Neural cell (in vitro differentiated cells): ENCODE results near the gene TSPAN9. TPM values are rescaled to one million over a fixed set of nuclear protein-coding genes. Genes with fewer than 3 reads are reported as not detected.

ENCODE experiments used
- H2AFZ ChIP-seq: fragments of 200-600, 300-800 bp; sonication (generic), shearing (Covaris generic); 2 replicates; pipeline ENCODE4 v1.6.0; 2014; ENCODE audit warnings: low read depth, mild to moderate bottlenecking, antibody characterized with exemption, low read length, moderate library complexity
- H3F3A ChIP-seq: fragments of 200-600 bp; shearing (Covaris generic); 2 replicates; pipeline ENCODE4 v1.6.1; 2016; ENCODE audit warnings: mild to moderate bottlenecking, moderate library complexity, mixed read lengths, antibody characterized with exemption, low read length; ENCODE audit not compliant: insufficient read depth, poor library complexity, severe bottlenecking
- H3K27ac ChIP-seq: fragments of 200-600, 300-800 bp; sonication (generic), shearing (Covaris generic); 2 replicates; pipeline ENCODE4 v1.5.1; 2014; ENCODE audit warnings: mild to moderate bottlenecking, low read length, moderate library complexity
- H3K27me3 ChIP-seq: fragments of 300-800, 200-600 bp; sonication (generic), shearing (Covaris generic); 2 replicates; pipeline ENCODE4 v1.6.0; 2014; ENCODE audit warnings: mild to moderate bottlenecking, low read depth, low read length, moderate library complexity; ENCODE audit not compliant: insufficient read depth
- H3K36me3 ChIP-seq: fragments of 300-800, 200-600 bp; sonication (generic), shearing (Covaris generic); 2 replicates; pipeline ENCODE4 v1.5.1; 2014; ENCODE audit warnings: mild to moderate bottlenecking, antibody characterized with exemption, low read length, moderate library complexity; ENCODE audit not compliant: insufficient read depth
- H3K4me2 ChIP-seq: fragments of 300-800, 200-600 bp; sonication (generic), shearing (Covaris generic); 2 replicates; pipeline ENCODE4 v1.6.0; 2014; ENCODE audit warnings: mild to moderate bottlenecking, low read length
- H3K4me3 ChIP-seq: fragments of 300-800, 200-600 bp; sonication (generic), shearing (Covaris generic); 2 replicates; pipeline ENCODE4 v1.5.1; 2014; ENCODE audit warnings: mild to moderate bottlenecking, low read length, moderate library complexity
- H3K79me2 ChIP-seq: fragments of 200-600 bp; shearing (Covaris generic); replicated peaks from 2 replicates; pipeline ENCODE4 v1.6.0; 2014; ENCODE audit warnings: mild to moderate bottlenecking, low read length, moderate library complexity; ENCODE audit not compliant: insufficient read depth
- H3K9ac ChIP-seq: fragments of 300-800, 200-600 bp; sonication (generic), shearing (Covaris generic); 2 replicates; pipeline ENCODE4 v1.6.1; 2016; ENCODE audit warnings: mild to moderate bottlenecking, low read length, mixed read lengths
- H3K9me2 ChIP-seq: fragments of 200-600 bp; shearing (Covaris generic); 2 replicates; pipeline ENCODE4 v1.6.1; 2016; ENCODE audit warnings: mild to moderate bottlenecking, low read length, mixed read lengths; ENCODE audit not compliant: insufficient read depth
- H3K9me3 ChIP-seq: fragments of 200-600, 300-800 bp; sonication (generic), shearing (Covaris generic); 2 replicates; pipeline ENCODE4 v1.6.1; 2016; ENCODE audit warnings: mild to moderate bottlenecking, mixed run types, low read length, moderate library complexity, mixed read lengths
- H4K20me1 ChIP-seq: fragments of 200-600 bp; shearing (Covaris generic); 2 replicates; pipeline ENCODE4 v1.6.1; 2016; ENCODE audit warnings: mild to moderate bottlenecking, mixed run types; ENCODE audit not compliant: insufficient read depth
- EP300 ChIP-seq: fragments of 450-650 bp; conservative IDR thresholded peaks from 2 replicates; pipeline ENCODE4 v1.6.1; 2014; ENCODE audit warnings: antibody characterized with exemption, mild to moderate bottlenecking, moderate library complexity; ENCODE audit not compliant: poor library complexity, severe bottlenecking
- EZH2 ChIP-seq: fragments of 200-600, 300-800 bp; shearing (Covaris generic), sonication (generic); IDR thresholded peaks from 2 replicates; pipeline ENCODE4 v1.6.1; 2014; ENCODE audit warnings: antibody characterized with exemption, low read length, borderline replicate concordance, mild to moderate bottlenecking; ENCODE audit not compliant: insufficient read depth, poor library complexity, severe bottlenecking
- MXI1 ChIP-seq: fragments of 450-650 bp; conservative IDR thresholded peaks from 2 replicates; pipeline ENCODE4 v1.6.1; 2014; ENCODE audit warnings: antibody characterized with exemption, mild to moderate bottlenecking; ENCODE audit not compliant: poor library complexity, severe bottlenecking
- POLR2AphosphoS5 ChIP-seq: IDR thresholded peaks from 2 replicates; pipeline ENCODE4 v1.6.1; 2012
- RAD21 ChIP-seq: fragments of 450-650 bp; conservative IDR thresholded peaks from 2 replicates; pipeline ENCODE4 v1.6.1; 2014; ENCODE audit warnings: antibody characterized with exemption, mild to moderate bottlenecking, moderate library complexity
- REST ChIP-seq: IDR thresholded peaks from 2 replicates; pipeline ENCODE4 v1.6.1; 2012; ENCODE audit warnings: borderline replicate concordance
- SMC3 ChIP-seq: fragments of 450-650 bp; conservative IDR thresholded peaks from 2 replicates; pipeline ENCODE4 v1.6.1; 2014; ENCODE audit warnings: antibody characterized with exemption, mild to moderate bottlenecking, moderate library complexity; ENCODE audit not compliant: poor library complexity
- TAF1 ChIP-seq: IDR thresholded peaks from 2 replicates; pipeline ENCODE4 v1.6.1; 2012; ENCODE audit warnings: low read depth
- polyA plus RNA-seq: library from polyadenylated mRNA; depleted of rRNA; stranded (reverse); fragments of >200 nt; gene quantifications from 2 replicates; pipeline ENCODE4 v1.2.3, GENCODE V29; 2014
- TF ChIP-seq, protein P1 (sequence below): fragments of 450-650 bp; IDR thresholded peaks from 2 replicates; pipeline ENCODE4 v1.5.1; 2014; ENCODE audit warnings: antibody characterized with exemption, mild to moderate bottlenecking, moderate library complexity; ENCODE audit not compliant: poor library complexity, severe bottlenecking

Gene TSPAN9
- polyA plus RNA-seq, 1 donor from 2014 or later, result 11.9 TPM

DNA sequence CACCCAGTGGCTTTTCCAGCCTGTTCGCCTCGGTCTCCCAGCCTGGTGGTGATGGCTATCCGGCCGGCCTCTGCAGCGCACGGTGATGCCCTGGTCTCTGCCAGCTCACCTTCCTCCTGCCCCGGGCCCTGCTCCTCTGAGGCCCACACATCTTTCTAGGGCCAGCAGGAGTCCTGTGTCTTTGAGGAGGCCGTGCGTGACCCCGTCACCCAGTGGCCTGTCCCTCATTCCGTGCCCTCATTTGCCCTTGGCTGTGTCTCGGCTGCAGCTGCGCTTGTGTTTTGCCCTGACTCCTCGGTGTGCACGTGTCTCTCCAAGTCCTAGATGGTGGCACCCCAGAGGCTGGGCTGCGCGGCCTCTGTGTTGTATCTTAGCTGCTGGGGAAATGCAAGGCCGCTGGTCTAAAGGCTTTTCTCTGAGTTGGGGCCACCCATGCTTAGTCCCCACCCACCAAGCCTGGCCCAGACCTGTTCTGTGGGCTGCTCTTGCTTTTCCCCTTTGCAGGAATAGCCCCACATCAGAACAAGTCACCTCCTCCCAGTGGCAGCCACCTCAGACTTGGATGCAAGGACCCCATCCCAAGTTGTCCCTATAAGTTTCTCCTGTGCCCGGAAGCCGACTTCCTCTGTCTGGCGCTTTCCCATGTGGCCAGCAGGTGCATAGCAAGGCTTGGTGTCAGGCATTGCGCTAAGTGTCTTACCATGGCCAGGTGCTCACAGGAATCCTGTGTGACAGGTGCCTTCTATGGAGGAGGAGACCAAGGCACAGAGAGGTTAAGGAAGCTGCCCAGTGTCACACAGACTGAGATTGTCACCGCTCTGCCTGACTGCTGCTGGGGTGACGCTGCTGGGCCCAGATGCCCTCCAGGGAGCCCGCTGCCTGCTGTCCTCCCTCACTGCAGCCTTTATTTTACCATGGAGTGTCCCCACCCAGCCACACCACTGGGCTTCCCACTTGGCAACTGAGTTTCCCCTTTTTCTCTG is 64.5 kb downstream of the TSPAN9 start:
- TF ChIP-seq POLR2AphosphoS5, result no peak
- no peak for TF ChIP-seq MXI1
- TF ChIP-seq RAD21, result no peak
- TF ChIP-seq EZH2, result no peak
- TF ChIP-seq TAF1, result no peak
- TF ChIP-seq, protein P1, sequence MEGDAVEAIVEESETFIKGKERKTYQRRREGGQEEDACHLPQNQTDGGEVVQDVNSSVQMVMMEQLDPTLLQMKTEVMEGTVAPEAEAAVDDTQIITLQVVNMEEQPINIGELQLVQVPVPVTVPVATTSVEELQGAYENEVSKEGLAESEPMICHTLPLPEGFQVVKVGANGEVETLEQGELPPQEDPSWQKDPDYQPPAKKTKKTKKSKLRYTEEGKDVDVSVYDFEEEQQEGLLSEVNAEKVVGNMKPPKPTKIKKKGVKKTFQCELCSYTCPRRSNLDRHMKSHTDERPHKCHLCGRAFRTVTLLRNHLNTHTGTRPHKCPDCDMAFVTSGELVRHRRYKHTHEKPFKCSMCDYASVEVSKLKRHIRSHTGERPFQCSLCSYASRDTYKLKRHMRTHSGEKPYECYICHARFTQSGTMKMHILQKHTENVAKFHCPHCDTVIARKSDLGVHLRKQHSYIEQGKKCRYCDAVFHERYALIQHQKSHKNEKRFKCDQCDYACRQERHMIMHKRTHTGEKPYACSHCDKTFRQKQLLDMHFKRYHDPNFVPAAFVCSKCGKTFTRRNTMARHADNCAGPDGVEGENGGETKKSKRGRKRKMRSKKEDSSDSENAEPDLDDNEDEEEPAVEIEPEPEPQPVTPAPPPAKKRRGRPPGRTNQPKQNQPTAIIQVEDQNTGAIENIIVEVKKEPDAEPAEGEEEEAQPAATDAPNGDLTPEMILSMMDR, result no peak
- no peak for TF ChIP-seq EP300
- TF ChIP-seq SMC3, result no peak
- no peak for TF ChIP-seq REST
- H3K27me3 ChIP-seq, result no peaks in the 10 kb centered on the region
- no peaks in the 10 kb centered on the region for H4K20me1 ChIP-seq
- no peak overlapping the region for H3K9ac ChIP-seq
- no peak overlapping the region for H3K27ac ChIP-seq
- H3K4me2 ChIP-seq, result no peak overlapping the region
- no peaks in the 10 kb centered on the region for H3K79me2 ChIP-seq
- no peaks in the 10 kb centered on the region for H3K36me3 ChIP-seq
- H3F3A ChIP-seq, result no peaks in the 10 kb centered on the region
- no peaks in the 10 kb centered on the region for H3K9me2 ChIP-seq
- no peaks in the 10 kb centered on the region for H3K9me3 ChIP-seq
- no peak overlapping the region for H2AFZ ChIP-seq
- H3K4me3 ChIP-seq, result no peak overlapping the region

DNA sequence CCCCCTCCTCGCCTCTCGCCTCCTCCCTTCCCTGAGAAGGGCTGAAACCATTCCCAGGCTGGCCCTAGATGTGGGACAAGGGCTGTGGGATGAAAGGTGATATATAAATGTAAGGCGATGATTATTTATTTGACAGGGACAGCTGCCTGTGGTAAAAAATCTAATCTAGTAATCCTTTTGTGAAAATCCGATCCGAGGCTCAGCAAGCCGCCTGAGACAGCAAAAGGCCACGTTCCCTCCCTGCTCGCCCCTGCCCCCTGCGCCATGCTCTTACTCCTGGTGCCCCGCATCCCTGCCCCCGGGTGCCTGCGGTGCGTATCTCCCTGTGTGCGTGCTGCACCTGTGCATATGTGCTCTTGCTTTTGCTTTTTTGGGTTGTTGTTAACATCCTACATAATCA is 65.2 kb downstream of the TSPAN9 start:
- no peaks in the 10 kb centered on the region for H3K79me2 ChIP-seq
- no peaks in the 10 kb centered on the region for H3K9me2 ChIP-seq
- no peak overlapping the region for H3K27ac ChIP-seq
- H3K36me3 ChIP-seq, result no peaks in the 10 kb centered on the region
- no peaks in the 10 kb centered on the region for H3K9me3 ChIP-seq
- no peak overlapping the region for H3K4me3 ChIP-seq
- no peaks in the 10 kb centered on the region for H3F3A ChIP-seq
- H3K9ac ChIP-seq, result no peak overlapping the region
- H3K4me2 ChIP-seq, result no peak overlapping the region
- TF ChIP-seq POLR2AphosphoS5, result no peak
- TF ChIP-seq REST, result no peak
- no peak for TF ChIP-seq EZH2
- no peak for TF ChIP-seq SMC3
- TF ChIP-seq TAF1, result no peak
- no peak for TF ChIP-seq EP300
- TF ChIP-seq RAD21, result no peak
- TF ChIP-seq MXI1, result no peak
- TF ChIP-seq, protein P1, result no peak
- H3K27me3 ChIP-seq, result no peaks in the 10 kb centered on the region
- H4K20me1 ChIP-seq, result no peaks in the 10 kb centered on the region
- H2AFZ ChIP-seq, result no peak overlapping the region
